ENCODE results near the gene MYH13.

DNA sequence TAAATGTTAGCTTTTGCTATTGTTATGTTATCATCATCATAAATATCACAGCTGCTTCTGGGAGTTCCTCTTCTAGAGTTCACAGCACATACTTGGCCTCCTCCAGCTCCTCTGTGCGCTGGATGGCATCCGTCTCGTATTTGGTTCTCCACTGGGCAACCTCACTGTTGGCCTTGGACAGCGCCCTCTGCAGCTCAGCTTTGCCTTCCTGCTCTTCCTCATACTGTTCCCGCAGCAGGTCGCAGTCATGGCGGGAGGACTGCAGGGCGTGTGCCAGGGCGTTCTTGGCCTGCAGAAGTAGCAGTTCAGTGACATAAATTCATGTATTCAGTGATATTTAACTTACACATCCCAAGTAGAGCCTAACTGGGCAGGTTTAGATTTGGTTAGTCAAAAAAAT lies 25.5 kb upstream of the MYH13 start:
- TF ChIP-seq, protein P1, sequence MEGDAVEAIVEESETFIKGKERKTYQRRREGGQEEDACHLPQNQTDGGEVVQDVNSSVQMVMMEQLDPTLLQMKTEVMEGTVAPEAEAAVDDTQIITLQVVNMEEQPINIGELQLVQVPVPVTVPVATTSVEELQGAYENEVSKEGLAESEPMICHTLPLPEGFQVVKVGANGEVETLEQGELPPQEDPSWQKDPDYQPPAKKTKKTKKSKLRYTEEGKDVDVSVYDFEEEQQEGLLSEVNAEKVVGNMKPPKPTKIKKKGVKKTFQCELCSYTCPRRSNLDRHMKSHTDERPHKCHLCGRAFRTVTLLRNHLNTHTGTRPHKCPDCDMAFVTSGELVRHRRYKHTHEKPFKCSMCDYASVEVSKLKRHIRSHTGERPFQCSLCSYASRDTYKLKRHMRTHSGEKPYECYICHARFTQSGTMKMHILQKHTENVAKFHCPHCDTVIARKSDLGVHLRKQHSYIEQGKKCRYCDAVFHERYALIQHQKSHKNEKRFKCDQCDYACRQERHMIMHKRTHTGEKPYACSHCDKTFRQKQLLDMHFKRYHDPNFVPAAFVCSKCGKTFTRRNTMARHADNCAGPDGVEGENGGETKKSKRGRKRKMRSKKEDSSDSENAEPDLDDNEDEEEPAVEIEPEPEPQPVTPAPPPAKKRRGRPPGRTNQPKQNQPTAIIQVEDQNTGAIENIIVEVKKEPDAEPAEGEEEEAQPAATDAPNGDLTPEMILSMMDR (conservative IDR thresholded peaks at IDR 0.05) = no peak
- no peak for TF ChIP-seq EZH2 (IDR thresholded peaks at IDR 0.05; ENCODE audit: low read depth)
